Kidney (tissue), 14 donors: ENCODE data around the gene KDM5C. TPM values are rescaled to one million over a fixed set of nuclear protein-coding genes. Genes with fewer than 3 reads are reported as not detected.
A peak's percentile ranks its signal among the peaks of the same experiment; 100 is the strongest.

ENCODE experiments used
- DNase-seq, 5 donors: peaks; one replicate each; pipeline ENCODE4 v3.0.0-alpha.2; 2013 to 2020
- FAIRE-seq: peaks from 2 replicates; lab custom pipeline; 2012; peaks lifted over from hg19 to GRCh38; lab: Jason Lieb, UNC
- H3K27ac ChIP-seq, 2 donors: one replicate each; pipeline ENCODE4 v1.7.0; 2013; ENCODE audit warnings: low read depth in 2 of 2, low read length in 2 of 2, inconsistent platforms in 1 of 2
- H3K27me3 ChIP-seq: one replicate; pipeline ENCODE4 v1.7.1; 2013; ENCODE audit warnings: low read length, inconsistent platforms; ENCODE audit not compliant: control insufficient read depth, insufficient read depth
- H3K36me3 ChIP-seq, 3 donors: one replicate each; pipeline versions ENCODE4 v1.7.0 to v1.7.1; 2013; ENCODE audit warnings: low read length in 3 of 3, control low read depth in 1 of 3, inconsistent platforms in 1 of 3; ENCODE audit not compliant: insufficient read depth in 3 of 3, control insufficient read depth in 2 of 3
- H3K4me1 ChIP-seq, 3 donors: one replicate each; pipeline versions ENCODE4 v1.7.0 to v1.7.1; 2013; ENCODE audit warnings: low read length in 3 of 3, inconsistent platforms in 1 of 3, low read depth in 1 of 3; ENCODE audit not compliant: control insufficient read depth in 2 of 3, insufficient read depth in 2 of 3
- H3K4me3 ChIP-seq, 3 donors: one replicate each; pipeline versions ENCODE4 v1.7.0 to v1.8.1; 2013; ENCODE audit warnings: low read length in 3 of 3, control low read depth in 1 of 3, inconsistent platforms in 1 of 3
- H3K9ac ChIP-seq, 3 donors: one replicate each; pipeline versions ENCODE4 v1.7.0 to v1.7.1; 2013; ENCODE audit warnings: low read length in 3 of 3, control low read depth in 1 of 3, inconsistent platforms in 1 of 3
- H3K9me3 ChIP-seq, 3 donors: one replicate each; pipeline versions ENCODE4 v1.7.0 to v1.7.1; 2013; ENCODE audit warnings: low read length in 3 of 3, control low read depth in 1 of 3, inconsistent platforms in 1 of 3; ENCODE audit not compliant: control insufficient read depth in 2 of 3, insufficient read depth in 1 of 3
- CTCF ChIP-seq: IDR thresholded peaks from 3 replicates; pipeline ENCODE4 v1.5.1; 2012; ENCODE audit warnings: mild to moderate bottlenecking, moderate library complexity, borderline replicate concordance; ENCODE audit not compliant: insufficient read depth; ENCODE audit errors: extremely low read depth
- intact Hi-C: fragments of 100-400 bp; cut with DNase I; formaldehyde crosslinking; loops from one replicate; pipeline ENCODE4 v1.11.1; 2022
- polyA plus RNA-seq: library from polyadenylated mRNA; stranded (reverse); fragments of 350-450 nt; fragmentation: Illumina TruSeq; extraction: RNeasy Lipid Tissue Mini Kit (QIAGEN cat#74804); gene quantifications from one replicate; pipeline ENCODE4 v1.2.3, GENCODE V29; 2014; ENCODE audit warnings: low read depth, low replicate concordance; ENCODE audit not compliant: insufficient read depth
- total RNA-seq: library from RNA; stranded (reverse); fragmentation: NEBNext Ultra II Directional; extraction: Animal tissue kit (Norgen Biotek cat#: 25700); gene quantifications from one replicate; pipeline ENCODE4 v1.2.1, GENCODE V29; 2021
- donor health status: control.
- donor health status: control.
- donor health status: control.
- donor health status: control.
- donor health status: control.
- donor health status: DM: yes; HTN: yes; CAD: no.
- donor health status: Normal renal cell carcinoma (clear cell type).

Gene KDM5C
- total and polyA plus RNA-seq, 2 donors from 2014 or later = 14.9 to 114 TPM

- Histone ChIP-seq H3K4me1 (no peaks in the 10 kb centered on the region), H3K4me3 (no peak overlapping the region), H3K9ac (no peak overlapping the region), H3K9me3 (no peaks in the 10 kb centered on the region), H3K27ac (no peak overlapping the region), H3K36me3 (no peaks in the 10 kb centered on the region), H3K27me3 (peaks cover 4% of the 10 kb centered on the region)
- TF ChIP-seq CTCF = no peak
- FAIRE-seq (no peak), DNase-seq (no peak)
- intact Hi-C loops = no loop called here
These were observed 61.6 kb downstream of the KDM5C start for GRCh38 chrX:53163436-53163835.

- peak in 2 of 5 donors; percentile 7 to 19 for DNase-seq
- Histone ChIP-seq H3K27ac (no peak overlapping the region), H3K36me3 (no peaks in the 10 kb centered on the region), H3K4me1 (no peaks in the 10 kb centered on the region), H3K27me3 (peaks cover 4% of the 10 kb centered on the region), H3K9ac (no peak overlapping the region), H3K9me3 (no peaks in the 10 kb centered on the region), H3K4me3 (no peak overlapping the region)
- TF ChIP-seq CTCF = no peak
- intact Hi-C loops = no loop called here
- FAIRE-seq = no peak
These were observed 64.6 kb downstream of the KDM5C start for GRCh38 chrX:53160297-53160983.

- Histone ChIP-seq H3K36me3 (no peaks in the 10 kb centered on the region), H3K9me3 (no peaks in the 10 kb centered on the region), H3K9ac (no peak overlapping the region), H3K27ac (no peak overlapping the region), H3K4me1 (no peaks in the 10 kb centered on the region), H3K4me3 (no peak overlapping the region), H3K27me3 (peaks cover 4% of the 10 kb centered on the region)
- no peak for DNase-seq
- no peak for FAIRE-seq
- TF ChIP-seq CTCF = no peak
- intact Hi-C loops = no loop called here
These were observed 65.8 kb downstream of the KDM5C start for GRCh38 chrX:53159184-53159583.

DNA sequence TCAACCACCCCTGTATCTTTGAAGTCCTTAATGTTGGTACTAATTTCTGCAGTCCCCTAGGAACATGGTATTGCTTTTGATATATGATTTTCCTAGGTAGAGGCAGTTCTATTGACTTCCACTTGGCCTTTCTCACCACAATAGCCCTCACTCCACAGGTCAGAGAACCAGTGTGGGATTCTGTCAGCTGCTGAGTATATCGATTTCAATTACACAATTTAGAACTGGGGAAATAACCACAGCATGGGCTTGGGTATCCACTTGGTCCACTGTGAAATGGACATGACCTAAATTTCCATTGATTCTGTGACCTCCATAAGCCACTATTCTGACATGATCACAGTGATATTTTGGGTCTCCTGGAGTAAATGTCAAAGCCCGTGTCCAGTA, 68.8 kb downstream of the KDM5C start:
- FAIRE-seq = no peak
- Histone ChIP-seq H3K27ac (no peak overlapping the region), H3K4me1 (no peaks in the 10 kb centered on the region), H3K9me3 (no peaks in the 10 kb centered on the region), H3K27me3 (no peaks in the 10 kb centered on the region), H3K36me3 (no peaks in the 10 kb centered on the region), H3K9ac (no peak overlapping the region), H3K4me3 (no peak overlapping the region)
- TF ChIP-seq CTCF = no peak
- DNase-seq = no peak
- intact Hi-C loops = no loop called here
